ENCODE results near the gene ZIK1.

- TF ChIP-seq CTCF (IDR thresholded peaks at IDR 0.05): no peak
- no peak for TF ChIP-seq POLR2A (IDR thresholded peaks at IDR 0.05)
- no peak for TF ChIP-seq POLR2AphosphoS5 (IDR thresholded peaks at IDR 0.05; ENCODE audit: insufficient read depth in 1 of 2, low read depth in 1 of 2)
Observed at GRCh38 chr19:57559008-57559403, 24.9 kb upstream of the ZIK1 start.
